HUDEP-2 (cell line): ENCODE results near the gene GDE1.

Experiments used
- DNase-seq, 76 experiments: peaks; one replicate each; lab custom pipeline; 2025; ENCODE audit not compliant: unreplicated experiment in 76 of 76; lab: John Stamatoyannopoulos, UW

Gene GDE1

GRCh38 chr16:19497176-19497575 lies 24.7 kb downstream of the GDE1 start:
- no peak for DNase-seq

GRCh38 chr16:19490619-19491018 lies 31.3 kb downstream of the GDE1 start:
- no peak for DNase-seq

- peak in 64 of 76 experiments; percentile 21 to 86 (median 58) for DNase-seq
These were observed 33.7 kb downstream of the GDE1 start for GRCh38 chr16:19488213-19488640.

GRCh38 chr16:19486750-19487325 lies 35.1 kb downstream of the GDE1 start:
- peak in 10 of 76 experiments; percentile 2 to 25 (median 16) for DNase-seq

GRCh38 chr16:19486051-19486450 lies 35.8 kb downstream of the GDE1 start:
- no peak for DNase-seq

GRCh38 chr16:19485611-19486010 lies 36.3 kb downstream of the GDE1 start:
- DNase-seq: no peak

GRCh38 chr16:19484096-19484495 lies 37.8 kb downstream of the GDE1 start:
- DNase-seq: no peak

GRCh38 chr16:19482291-19482690 lies 39.6 kb downstream of the GDE1 start:
- no peak for DNase-seq

GRCh38 chr16:19481769-19482168 lies 40.1 kb downstream of the GDE1 start:
- DNase-seq: no peak

- peak in 46 of 76 experiments; percentile 2 to 72 (median 24) for DNase-seq
These were observed 40.6 kb downstream of the GDE1 start for GRCh38 chr16:19481296-19481695.

- DNase-seq: no peak
These were observed 42.6 kb downstream of the GDE1 start for GRCh38 chr16:19479302-19479721.

- DNase-seq: no peak
These were observed 43.4 kb downstream of the GDE1 start for GRCh38 chr16:19478505-19478904.

- DNase-seq: no peak
These were observed 47.3 kb downstream of the GDE1 start for GRCh38 chr16:19474617-19475016.

- no peak for DNase-seq
These were observed 49.4 kb downstream of the GDE1 start for GRCh38 chr16:19472482-19472881.

- no peak for DNase-seq
These were observed 53.6 kb downstream of the GDE1 start for GRCh38 chr16:19468300-19468699.

- no peak for DNase-seq
These were observed 58.2 kb downstream of the GDE1 start for GRCh38 chr16:19463468-19464315.

GRCh38 chr16:19460397-19460796 lies 61.5 kb downstream of the GDE1 start:
- no peak for DNase-seq

GRCh38 chr16:19458722-19459379 lies 63.0 kb downstream of the GDE1 start:
- DNase-seq: no peak
